NCI-H1092 (cell line): ENCODE data around the gene ABCD1.
"Not testable (repeated sequence)": the region's sequence is repeated elsewhere in the genome, so short reads cannot be mapped to it uniquely, and the experiment has no call there.

Source experiments
- DNase-seq: peaks from one replicate; lab custom pipeline; 2025; lab: John Stamatoyannopoulos, UW

ABCD1 gene

DNA sequence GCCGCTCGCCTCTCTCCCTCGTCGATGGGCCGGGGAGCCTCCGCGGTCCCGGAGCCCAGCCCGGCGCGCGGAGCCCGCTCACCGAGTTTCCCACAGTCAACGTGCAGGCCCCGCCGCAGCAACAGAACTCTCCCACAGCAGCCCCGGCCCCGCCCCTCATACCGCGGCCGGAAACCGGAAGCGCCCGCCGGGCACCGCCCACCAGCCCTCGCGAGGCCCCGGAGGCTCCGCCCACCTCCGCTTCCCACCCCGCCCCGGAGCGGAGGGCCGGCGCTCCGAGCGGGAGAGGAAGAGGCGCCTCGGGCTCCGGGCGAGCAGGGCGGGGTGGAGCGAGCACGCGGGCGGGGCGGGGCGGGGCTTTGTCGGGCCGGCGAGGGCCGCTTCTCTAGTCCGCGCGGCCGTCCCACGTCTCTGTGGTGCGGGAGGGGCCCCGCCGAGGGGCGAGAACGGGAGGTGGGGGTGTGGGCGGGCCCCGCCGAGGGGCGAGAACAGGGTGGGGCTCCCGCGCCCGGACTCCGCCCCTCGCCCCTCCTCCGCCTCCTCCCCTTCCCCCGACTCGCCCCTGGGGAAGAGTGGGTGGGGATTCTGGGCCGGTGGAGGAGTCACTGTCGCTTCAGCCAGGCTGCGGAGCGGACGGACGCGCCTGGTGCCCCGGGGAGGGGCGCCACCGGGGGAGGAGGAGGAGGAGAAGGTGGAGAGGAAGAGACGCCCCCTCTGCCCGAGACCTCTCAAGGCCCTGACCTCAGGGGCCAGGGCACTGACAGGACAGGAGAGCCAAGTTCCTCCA lies at the start of gene ABCD1, which contains the start of gene BCAP31:
Gene ABCD1, plus strand, starts transcription at position 605 of the 787 bp plus-strand sequence. CDS start 411 bp downstream, outside the sequence.
Gene BCAP31, minus strand, starts transcription at position 136 of the 787 bp plus-strand sequence. CDS start 1,143 bp downstream, outside the sequence.
- peak; percentile 87 for DNase-seq

DNA sequence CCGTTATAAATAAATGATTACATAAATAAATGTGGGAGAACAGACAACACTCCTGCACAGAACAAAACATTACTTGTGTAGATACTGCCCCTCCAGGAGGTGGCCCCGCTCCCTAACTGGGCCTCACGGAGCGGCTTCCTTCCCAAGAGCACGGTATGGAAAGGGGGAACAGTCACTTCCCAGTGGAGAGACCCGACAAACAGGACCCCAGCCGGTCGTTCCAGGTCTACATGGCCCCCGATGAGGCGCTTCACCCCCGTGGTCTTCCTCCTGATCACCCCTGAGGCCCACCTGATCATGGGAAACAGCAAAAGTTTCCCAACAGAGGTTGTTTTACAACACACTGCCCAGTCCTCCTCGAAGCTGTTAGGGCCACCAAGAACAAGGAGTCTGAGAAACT lies 43.5 kb upstream of the ABCD1 start:
- DNase-seq = no peak

DNA sequence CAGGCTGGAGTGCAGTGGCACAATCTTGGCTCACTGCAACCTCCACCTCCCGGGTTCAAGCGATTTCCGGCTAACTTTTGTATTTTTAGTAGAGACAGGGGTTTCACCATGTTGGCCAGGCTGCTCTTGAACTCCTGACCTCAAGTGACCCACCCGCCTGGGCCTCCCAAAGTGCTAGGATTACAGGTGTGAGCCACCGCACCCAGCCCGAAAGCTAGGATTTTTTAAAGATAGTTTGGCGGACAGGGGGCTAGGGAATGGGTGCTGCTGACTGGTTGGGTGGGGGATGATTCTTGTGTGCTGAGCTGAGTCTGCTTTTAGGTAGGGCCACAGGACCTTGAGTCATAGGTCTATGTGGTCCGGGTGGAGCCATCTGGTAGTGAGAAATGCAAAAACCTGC lies 41.2 kb upstream of the ABCD1 start:
- not testable (repeated sequence) for DNase-seq

DNA sequence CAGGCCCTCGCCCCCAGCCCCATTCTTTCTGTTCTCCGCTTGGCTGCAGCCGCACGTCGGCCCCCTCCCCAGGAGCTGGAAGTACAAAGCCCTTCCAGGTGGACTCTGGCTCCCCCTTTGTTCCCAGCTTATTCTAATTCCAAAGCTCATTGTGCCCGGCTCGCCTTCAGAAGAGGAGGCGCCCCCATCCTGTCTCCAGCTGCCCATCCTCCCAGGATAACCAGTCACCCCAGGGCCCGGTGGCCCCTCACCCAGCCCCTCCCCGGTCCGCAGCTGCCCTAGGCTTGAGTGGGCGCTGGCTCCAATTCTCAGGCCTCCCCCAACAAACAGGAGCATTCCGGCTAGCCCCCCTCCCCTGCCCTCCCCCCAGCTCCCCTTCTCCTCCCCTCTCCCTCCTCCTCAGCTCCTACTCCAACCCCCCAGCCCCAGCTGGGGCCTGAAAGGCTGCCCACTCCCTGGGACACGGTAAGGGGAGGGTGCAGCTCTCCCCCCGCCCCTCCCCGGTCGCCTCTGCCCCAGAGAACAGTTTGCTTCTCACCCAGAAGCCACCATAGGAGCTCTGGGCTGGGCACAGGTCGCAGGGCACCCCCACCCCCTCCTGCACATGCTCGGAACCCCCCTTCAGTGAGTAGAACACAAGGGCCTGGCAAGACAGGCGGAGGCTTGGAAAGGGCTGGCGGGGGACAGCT lies 40.0 kb upstream of the ABCD1 start:
- no peak for DNase-seq

DNA sequence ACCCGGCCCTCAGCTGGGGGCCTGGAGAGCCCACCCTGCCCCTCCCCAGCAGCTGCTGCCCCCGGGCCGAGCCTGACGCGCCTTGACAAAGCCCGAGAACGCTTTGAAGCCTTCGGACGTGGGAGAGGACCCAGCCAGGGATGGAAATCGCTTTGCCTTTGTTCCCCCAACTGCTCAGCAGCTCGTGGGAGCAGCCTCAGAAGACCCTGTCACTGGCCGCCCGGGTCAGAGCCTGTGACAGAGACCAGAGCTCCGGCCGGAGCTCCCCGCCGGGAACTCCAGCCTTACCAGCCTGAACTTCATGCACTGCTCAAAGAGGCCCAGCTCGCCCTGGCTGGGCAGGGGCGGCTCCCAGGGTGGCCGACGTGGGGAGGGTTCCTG lies 39.5 kb upstream of the ABCD1 start:
- DNase-seq = no peak

DNA sequence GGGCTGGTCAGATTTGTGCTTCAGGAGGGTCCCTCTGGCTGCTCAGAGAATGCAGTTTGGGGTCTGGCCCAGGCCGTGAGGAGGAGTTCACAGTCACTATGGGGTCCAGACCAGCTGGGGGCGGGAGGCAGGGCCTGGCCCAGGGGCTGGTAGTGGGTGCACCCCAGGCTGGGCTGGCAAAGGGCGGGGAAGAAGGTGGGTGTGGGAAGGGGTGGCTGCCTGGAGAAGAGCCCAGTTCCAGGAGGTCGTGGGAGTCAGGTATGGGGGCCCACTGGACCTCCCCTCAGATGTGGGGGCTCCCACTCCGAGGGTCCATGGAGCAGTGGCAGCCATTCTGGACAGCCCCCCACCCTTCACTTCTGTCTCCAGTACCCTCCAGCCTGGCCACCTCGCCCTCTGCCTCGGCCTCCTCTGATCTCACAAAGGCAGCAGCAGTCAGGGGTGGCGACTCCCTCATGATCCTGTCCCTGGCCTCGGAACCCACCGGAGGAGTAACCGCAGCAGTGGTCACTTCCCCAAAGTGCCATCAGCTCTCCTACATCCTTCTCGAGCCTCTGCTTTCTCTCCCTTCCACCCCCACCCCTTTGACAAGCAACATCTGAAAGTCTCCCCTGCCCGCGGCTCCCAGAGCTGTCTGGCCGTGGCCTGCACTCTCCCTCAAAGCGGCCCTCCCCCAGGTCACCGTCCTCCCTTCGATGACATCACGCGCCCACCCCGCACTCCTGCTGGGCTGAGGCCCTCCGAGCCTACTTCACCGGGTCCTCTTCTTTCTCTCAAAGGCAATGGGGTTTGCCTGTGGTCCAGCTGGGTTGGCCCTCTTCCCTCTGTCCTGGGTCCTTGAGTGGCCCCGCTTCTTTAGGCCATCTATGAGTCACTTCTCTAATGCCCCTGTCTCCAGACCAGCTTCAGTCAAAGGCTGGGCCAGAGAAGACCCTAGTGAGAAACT lies 38.6 kb upstream of the ABCD1 start:
- DNase-seq = no peak

DNA sequence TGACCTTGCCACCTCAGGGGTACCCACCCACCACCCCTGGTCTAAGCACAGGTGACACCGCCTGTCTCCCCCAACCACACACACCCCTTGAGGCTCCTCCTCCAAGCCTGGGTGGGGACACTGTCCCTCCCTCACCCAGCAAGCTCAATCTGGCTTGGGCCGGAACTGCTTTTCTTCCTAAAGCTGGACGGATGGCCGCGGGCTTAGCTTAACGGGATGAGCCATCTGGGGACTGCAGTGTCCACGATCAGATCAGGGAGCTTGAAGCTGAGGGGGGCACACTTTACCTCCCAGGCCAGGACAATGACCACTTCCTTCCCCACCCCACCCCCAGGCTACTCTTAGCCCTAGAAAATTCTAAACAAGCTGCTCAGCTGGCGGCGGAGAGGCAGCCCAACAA lies 37.9 kb upstream of the ABCD1 start:
- no peak for DNase-seq

DNA sequence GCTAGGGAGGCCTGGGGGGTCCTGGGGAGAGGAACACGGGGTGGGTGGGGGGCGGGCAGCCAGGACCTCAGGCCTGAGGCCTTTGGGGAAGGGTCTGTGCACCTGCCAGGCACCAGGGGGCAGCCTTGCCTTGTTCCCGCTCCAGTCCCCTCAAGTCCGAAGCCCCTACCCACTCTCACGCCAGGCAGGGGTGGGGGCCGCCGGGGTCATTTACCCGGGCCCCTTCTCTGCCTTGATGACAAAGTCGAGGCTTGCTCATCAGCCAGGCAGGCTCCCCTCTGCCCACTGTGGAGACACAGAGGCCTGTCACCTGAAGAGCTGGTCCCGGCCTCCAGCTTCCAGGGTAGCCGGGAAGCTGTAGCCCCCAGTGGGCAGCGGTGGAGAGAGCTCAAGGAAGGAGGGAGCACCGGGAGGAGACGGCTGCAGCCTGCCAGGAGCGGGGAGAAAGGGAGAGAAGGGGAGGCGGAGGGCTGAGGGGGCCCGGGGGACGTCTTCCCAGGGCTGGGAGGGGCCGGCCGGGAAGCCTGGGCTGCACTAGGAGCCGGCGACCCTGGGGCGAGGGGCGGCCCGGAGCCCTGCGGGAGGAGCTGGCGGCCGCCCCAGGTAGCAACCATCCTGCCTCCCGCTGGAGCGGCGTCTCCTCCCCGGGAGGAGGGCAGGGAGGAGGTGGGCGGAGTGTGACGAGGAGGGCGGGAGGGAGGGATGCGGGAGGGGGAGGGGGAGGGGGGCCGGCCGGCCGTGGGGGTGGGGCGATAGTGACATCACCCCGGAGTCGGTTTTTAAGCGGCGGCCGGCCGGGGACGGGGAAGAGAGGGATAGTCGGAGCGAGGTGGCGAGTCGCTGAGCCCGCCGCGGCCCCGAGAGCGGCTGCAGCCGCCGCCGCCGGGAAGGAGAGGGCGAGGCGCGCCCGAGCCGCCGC lies 37.3 kb upstream of the ABCD1 start, which contains the start of gene SLC6A8:
Gene SLC6A8, plus strand, starts transcription at position 806 of the 919 bp plus-strand sequence. CDS start 649 bp downstream, outside the sequence.
- peak; percentile 61 for DNase-seq

DNA sequence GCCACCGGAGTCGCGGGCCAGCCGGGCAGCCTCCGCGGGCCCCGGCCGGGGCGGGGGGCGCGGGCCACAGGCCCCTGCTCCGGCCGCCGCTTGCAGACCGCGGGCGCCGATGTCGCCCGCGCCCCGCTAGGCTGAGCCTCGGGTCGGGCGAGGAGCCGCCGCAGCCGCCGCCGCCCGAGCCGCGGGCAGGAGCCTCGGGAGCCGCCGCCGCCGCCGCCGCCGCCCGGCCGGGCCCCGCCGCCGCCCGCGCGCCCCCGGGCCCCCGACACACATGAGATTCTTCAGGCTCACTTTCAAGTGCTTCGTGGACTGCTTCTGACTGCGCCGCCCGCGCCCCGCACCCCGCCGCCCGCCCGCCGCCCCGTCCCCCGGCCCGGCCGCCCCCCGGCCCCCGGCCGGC lies 36.6 kb upstream of the ABCD1 start:
- DNase-seq = no peak

DNA sequence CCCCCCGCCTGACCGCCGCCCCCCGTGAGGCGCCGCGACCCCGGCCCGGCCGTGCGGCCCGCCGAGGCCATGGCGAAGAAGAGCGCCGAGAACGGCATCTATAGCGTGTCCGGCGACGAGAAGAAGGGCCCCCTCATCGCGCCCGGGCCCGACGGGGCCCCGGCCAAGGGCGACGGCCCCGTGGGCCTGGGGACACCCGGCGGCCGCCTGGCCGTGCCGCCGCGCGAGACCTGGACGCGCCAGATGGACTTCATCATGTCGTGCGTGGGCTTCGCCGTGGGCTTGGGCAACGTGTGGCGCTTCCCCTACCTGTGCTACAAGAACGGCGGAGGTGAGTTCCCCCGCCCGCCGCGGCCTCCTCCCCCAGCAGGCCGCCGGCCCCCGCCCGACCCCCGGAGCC lies 36.1 kb upstream of the ABCD1 start:
- no peak for DNase-seq

DNA sequence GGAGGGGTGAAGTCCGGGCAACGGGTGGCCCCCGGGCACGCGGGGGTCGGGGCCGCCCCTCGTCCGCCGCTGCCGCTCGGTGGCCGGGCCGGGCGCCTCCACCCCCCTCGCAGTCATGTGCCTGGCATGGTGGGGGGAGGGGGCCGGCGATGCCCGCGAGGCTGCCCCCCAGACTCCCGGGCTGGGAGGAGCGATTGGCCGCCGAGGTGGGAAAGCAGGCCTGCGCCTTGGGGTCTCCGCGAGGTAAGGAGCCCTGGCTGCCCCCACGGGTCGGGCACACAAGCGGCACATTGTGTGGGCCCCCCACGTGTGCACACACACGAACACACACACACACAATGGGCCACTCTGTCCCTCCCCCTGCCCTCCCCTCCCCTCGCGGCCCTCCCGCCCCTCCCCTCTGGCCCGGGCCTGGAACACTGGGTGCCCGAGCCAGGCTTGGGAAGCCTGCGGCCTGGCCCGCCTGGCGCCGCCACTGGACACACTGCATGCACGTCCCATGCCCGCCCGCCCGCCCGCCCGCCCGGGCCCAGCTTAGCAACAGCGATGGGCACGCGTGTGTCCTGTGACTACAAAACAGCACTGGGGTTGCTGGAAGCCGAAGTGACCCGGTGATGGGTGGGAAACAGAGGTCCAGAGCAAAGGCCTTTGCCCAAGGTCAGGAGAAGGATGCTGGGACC lies 35.6 kb upstream of the ABCD1 start:
- no peak for DNase-seq

DNA sequence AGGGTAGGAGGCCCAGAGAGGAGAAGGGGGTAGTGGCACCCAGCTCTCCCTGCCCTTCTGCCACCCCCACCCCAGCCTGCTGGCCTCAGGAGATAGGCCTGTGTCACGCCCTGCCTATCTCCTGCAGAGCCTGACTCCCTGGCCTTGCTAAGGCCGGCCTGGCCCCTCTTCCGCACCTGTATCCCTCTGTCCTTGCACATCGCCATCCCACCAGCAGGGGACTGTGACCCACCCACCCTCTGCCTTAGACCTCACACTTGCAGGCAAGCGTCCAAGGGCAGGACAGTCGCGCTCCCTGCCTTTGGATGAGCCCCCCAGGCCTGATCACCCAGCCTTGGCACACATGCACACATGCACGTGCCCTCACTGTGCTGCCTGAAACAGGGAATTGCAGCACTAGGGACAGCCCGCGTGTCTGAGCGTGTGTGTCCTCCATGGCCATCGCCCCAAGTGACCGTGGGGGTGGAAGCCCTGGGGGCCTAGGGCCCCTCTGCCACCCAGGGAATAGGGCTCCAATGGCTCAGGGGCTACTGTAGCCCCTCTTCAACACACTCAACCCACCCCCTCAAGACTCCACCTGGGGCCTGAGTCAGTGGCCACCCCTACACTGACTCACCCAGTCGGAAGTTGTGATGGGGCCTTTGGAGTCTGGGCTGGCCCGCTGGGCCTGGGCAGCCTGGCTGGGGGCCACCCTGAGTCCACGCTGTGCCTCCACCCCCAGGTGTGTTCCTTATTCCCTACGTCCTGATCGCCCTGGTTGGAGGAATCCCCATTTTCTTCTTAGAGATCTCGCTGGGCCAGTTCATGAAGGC lies 34.8 kb upstream of the ABCD1 start:
- no peak for DNase-seq

DNA sequence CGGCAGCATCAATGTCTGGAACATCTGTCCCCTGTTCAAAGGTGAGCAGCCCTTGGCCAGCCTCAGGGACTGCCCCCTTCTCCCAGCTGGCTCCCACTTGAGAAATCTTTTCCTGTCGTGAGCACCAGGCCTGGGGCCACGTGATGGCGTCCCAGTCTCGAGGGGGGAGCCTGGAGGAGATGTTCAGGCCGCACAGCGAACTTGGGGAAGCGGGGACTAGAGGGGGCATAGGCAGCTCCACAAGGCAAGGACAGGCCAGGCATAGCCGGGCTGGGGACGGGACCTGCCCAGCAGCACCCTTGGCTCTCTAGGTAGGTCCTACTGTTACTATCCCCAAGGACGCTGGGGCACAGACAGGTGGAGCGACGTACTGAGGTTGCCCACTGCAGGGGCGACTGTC lies 34.2 kb upstream of the ABCD1 start:
- DNase-seq = no peak

DNA sequence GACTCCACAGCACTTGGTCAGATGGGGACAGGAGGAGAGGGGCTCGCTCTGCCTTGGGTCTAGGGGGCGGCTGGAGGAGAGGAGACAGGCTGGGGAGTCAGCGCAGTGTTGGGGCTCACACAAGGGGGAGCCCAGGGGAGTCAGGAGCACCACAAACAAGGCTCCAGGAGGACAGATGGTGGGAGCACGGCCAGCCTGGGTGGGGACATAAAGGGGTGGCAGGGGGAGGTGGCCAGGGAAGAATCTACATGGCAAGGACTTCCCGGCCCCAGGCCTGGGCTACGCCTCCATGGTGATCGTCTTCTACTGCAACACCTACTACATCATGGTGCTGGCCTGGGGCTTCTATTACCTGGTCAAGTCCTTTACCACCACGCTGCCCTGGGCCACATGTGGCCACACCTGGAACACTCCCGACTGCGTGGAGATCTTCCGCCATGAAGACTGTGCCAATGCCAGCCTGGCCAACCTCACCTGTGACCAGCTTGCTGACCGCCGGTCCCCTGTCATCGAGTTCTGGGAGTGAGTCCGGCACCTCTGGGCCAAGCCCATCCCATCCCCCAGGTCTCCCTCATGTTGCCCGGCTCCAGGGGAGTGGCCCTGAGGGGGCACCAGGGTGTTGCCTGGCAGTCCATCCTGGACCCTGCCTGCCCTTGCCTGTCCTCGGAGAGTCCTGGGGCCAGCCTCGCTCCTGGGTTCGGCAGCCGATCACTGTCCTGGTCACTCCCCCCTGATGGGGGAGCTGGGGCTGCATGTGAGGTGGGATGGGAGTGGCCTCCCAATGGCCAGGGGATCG lies 33.4 kb upstream of the ABCD1 start:
- DNase-seq = not testable (repeated sequence)

DNA sequence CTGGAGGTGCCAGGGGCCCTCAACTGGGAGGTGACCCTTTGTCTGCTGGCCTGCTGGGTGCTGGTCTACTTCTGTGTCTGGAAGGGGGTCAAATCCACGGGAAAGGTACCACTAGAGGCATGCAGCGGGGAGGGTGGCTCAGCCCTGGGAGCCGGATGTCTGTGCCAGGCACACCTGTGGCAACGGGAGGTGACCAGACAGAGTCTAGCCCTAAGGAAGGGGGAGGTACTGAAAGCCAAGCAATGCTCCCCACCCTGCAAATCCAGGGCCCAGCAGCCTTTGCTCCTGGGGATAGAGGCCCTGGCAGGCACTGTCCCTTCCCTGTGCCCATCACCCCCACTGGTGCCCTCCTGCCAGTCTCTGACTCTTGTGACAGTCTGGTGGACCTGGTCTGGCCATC lies 32.7 kb upstream of the ABCD1 start:
- DNase-seq = no peak

DNA sequence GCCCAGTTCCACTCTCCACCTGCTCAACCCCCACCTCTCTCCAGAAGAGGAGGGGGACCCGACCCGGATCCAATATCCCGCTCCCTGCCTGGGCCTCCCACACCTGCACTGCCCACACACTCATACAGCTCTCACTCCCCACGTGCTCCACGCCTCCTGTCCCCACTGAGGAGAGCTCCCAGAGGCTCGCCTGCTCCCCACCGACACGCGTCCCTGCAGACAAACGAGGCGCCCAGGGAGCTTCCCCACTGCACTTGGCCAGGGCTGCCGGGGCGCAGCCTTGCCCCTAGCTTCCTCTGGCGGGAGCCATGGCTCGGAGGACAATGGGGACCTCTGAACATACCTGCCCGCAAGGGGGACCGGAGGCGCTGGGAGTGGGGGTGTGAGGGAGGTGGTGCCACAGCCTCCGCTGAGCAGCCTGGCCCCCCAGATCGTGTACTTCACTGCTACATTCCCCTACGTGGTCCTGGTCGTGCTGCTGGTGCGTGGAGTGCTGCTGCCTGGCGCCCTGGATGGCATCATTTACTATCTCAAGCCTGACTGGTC lies 32.0 kb upstream of the ABCD1 start:
- DNase-seq = peak; percentile 12

DNA sequence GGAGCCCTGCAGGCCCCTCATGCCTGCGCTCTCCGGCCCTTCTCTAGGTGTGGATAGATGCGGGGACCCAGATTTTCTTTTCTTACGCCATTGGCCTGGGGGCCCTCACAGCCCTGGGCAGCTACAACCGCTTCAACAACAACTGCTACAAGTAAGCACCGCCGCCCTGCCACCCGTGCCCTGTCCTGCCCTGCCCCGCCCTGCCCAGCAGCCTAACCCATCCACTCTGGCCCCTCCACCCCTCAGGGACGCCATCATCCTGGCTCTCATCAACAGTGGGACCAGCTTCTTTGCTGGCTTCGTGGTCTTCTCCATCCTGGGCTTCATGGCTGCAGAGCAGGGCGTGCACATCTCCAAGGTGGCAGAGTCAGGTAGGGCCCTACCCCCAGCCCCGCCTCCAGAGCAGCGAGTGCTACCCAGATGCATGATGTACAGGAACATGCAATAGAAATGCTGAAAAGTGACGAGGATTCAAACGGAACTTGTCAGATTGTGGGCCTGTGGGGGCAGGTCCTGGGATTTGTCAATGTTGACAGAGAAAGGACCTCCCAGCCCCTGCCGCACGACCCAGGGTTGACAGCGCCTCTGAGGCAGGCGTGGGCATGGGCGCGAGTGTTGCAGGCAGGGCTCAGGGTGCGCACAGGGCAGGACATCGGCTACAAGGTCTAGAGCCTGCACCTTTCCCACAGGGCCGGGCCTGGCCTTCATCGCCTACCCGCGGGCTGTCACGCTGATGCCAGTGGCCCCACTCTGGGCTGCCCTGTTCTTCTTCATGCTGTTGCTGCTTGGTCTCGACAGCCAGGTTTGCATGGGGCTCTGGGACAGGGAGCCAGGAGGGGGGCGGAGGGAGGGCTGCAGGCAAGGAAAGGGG lies 31.2 kb upstream of the ABCD1 start:
- DNase-seq = no peak
